WERI-Rb-1 (cell line): ENCODE data around the gene GFRA1.

Source experiments
- DNase-seq: peaks from one replicate; pipeline ENCODE4 v3.0.0-alpha.2; 2020
- H3K27ac ChIP-seq: fragments of 250-450 bp; sonication (Bioruptor Pico); 2 replicates; pipeline ENCODE4 v1.5.1; 2020; ENCODE audit warnings: mild to moderate bottlenecking, moderate library complexity
- H3K27me3 ChIP-seq: fragments of 250-450 bp; sonication (Bioruptor Pico); 2 replicates; pipeline ENCODE4 v1.5.1; 2021; ENCODE audit warnings: mild to moderate bottlenecking, low read depth, moderate library complexity; ENCODE audit not compliant: insufficient read depth, severe bottlenecking
- H3K36me3 ChIP-seq: fragments of 250-450 bp; sonication (Bioruptor Pico); 2 replicates; pipeline ENCODE4 v1.5.1; 2020; ENCODE audit warnings: mild to moderate bottlenecking, moderate library complexity
- H3K4me3 ChIP-seq: 2 replicates; pipeline ENCODE4 v1.5.1; 2011; ENCODE audit warnings: low read depth, mild to moderate bottlenecking, control low read depth, low read length
- H3K9me3 ChIP-seq: fragments of 250-450 bp; sonication (Bioruptor Pico); 2 replicates; pipeline ENCODE4 v1.5.1; 2021; ENCODE audit warnings: mild to moderate bottlenecking, moderate library complexity; ENCODE audit not compliant: severe bottlenecking
- TF ChIP-seq, protein P1 (sequence below): IDR thresholded peaks from 2 replicates; pipeline ENCODE4 v1.5.1; 2011; ENCODE audit warnings: low read depth, mild to moderate bottlenecking, control low read depth, inconsistent platforms, low read length

GFRA1 gene

DNA sequence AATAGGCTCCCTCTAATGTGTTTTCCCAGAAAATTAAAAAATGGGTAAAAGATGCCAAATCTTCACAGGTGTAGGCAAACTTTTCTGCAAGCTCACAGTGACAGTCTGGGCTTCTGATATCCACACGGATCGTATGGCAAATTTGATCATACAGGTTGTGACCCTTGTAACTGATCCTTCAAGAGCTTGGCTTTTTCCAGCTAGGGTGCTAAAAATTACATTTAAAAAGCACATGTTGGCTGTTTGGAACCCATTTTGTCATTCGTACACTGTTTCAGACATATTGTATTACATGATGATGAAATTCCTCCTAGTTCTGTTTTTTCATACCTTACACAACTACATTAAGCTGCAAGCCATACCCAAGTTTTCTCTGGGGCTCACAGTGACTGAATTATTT lies 138.7 kb downstream of the GFRA1 start:
- Histone ChIP-seq H3K36me3 (no peaks in the 10 kb centered on the region), H3K4me3 (no peak overlapping the region), H3K27ac (no peak overlapping the region), H3K9me3 (peaks cover 2% of the 10 kb centered on the region), H3K27me3 (no peaks in the 10 kb centered on the region)
- TF ChIP-seq, protein P1, sequence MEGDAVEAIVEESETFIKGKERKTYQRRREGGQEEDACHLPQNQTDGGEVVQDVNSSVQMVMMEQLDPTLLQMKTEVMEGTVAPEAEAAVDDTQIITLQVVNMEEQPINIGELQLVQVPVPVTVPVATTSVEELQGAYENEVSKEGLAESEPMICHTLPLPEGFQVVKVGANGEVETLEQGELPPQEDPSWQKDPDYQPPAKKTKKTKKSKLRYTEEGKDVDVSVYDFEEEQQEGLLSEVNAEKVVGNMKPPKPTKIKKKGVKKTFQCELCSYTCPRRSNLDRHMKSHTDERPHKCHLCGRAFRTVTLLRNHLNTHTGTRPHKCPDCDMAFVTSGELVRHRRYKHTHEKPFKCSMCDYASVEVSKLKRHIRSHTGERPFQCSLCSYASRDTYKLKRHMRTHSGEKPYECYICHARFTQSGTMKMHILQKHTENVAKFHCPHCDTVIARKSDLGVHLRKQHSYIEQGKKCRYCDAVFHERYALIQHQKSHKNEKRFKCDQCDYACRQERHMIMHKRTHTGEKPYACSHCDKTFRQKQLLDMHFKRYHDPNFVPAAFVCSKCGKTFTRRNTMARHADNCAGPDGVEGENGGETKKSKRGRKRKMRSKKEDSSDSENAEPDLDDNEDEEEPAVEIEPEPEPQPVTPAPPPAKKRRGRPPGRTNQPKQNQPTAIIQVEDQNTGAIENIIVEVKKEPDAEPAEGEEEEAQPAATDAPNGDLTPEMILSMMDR: no peak
- no peak for DNase-seq

DNA sequence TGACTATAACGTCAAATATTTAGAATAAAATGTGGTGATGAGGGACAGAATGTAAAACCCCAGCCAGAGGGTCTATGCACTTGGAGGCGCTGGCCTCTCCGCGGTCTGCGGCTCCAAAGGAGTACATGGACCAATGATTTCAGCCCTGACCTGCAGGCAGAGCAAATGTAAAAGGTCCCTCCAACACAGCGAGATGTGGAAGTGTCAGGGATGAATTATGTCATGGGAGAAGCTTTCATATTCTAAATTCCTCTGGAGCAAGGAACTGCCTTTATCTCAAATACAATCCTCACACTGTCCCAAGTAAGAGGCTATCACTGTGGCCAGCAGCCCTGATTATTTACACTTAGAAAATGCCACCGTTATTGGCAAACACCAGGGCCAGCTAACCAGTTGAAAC lies 139.4 kb downstream of the GFRA1 start:
- H3K27me3 ChIP-seq: no peaks in the 10 kb centered on the region
- DNase-seq: no peak
- H3K9me3 ChIP-seq: peaks cover 6% of the 10 kb centered on the region
- TF ChIP-seq, protein P1: no peak
- no peak overlapping the region; the same call in 1 of the 2 replicates for H3K27ac ChIP-seq
- no peaks in the 10 kb centered on the region for H3K36me3 ChIP-seq
- no peak overlapping the region for H3K4me3 ChIP-seq

DNA sequence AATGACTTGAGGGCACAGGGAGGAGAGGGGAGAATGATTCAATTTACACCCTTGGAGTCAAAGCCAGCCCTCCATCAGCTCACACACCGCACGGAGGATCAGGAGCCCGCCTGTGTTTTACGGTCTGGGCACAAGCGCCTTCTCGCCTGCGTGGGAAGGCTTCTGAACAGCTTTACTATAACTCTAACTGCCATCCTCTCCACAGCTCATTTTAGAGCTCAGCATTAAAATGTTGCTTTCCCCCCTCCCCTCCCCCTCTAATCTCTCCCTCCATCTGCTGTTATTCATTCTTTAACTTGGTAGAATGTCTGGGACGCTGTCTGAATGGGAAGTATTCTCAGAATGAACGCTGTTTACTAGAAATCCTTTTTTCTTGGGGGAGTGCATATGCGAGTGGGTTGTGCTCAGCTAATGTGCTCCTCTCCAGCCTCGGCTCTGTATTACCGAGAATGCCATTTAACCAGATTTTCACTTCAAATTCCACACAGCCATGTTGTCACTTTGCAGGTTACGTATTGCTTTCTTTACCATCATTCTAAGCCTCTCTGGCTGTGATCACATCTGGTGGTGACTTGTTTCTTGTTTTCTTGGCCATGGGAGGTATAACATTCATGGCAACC lies 140.1 kb downstream of the GFRA1 start:
- Histone ChIP-seq H3K36me3 (no peaks in the 10 kb centered on the region), H3K4me3 (peak overlapping the region; percentile 66)
- TF ChIP-seq, protein P1: no peak

GRCh38 chr10:116130006-116130405 lies 143.0 kb downstream of the GFRA1 start:
- Histone ChIP-seq H3K36me3 (no peaks in the 10 kb centered on the region), H3K4me3 (no peak overlapping the region), H3K27ac (no peak overlapping the region), H3K27me3 (no peaks in the 10 kb centered on the region), H3K9me3 (peaks cover 6% of the 10 kb centered on the region)
- DNase-seq: no peak
- TF ChIP-seq, protein P1: no peak

More for the DNA sequence above, 140.1 kb downstream of the GFRA1 start:
- H3K27ac ChIP-seq: peak overlapping the region; percentile 82
- H3K27me3 ChIP-seq: no peaks in the 10 kb centered on the region
- peak; percentile 71 for DNase-seq
- H3K9me3 ChIP-seq: peaks cover 6% of the 10 kb centered on the region

- Histone ChIP-seq H3K27me3 (no peaks in the 10 kb centered on the region), H3K36me3 (no peaks in the 10 kb centered on the region), H3K4me3 (no peak overlapping the region), H3K27ac (no peak overlapping the region), H3K9me3 (peaks cover 6% of the 10 kb centered on the region)
- no peak for DNase-seq
- TF ChIP-seq, protein P1: no peak
Observed at GRCh38 chr10:116126954-116127695, 145.9 kb downstream of the GFRA1 start.
